ENCODE measurements around the gene UBXN11.

UBXN11 gene

DNA sequence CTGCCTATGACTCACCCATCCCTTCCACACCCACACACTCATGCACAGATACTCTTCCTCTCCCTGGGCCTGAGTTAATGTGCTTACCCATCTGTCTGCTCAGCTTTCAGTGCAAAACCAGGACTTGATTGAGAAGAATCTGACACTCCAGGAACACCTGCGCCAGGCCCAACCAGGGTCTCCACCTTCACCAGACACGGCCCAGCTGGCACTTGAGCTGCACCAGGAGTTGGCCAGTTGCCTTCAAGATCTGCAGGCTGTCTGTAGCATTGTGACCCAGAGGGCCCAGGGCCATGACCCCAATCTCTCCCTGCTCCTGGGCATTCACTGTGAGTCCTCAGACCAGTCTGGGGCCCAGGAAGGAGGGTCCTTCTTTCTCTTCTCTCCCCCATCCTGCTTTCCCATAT lies 30.0 kb downstream of the UBXN11 start:
- in situ Hi-C loops (cut with HindIII; ENCODE audit: low sequenced_read_pairs) = no loop called here

DNA sequence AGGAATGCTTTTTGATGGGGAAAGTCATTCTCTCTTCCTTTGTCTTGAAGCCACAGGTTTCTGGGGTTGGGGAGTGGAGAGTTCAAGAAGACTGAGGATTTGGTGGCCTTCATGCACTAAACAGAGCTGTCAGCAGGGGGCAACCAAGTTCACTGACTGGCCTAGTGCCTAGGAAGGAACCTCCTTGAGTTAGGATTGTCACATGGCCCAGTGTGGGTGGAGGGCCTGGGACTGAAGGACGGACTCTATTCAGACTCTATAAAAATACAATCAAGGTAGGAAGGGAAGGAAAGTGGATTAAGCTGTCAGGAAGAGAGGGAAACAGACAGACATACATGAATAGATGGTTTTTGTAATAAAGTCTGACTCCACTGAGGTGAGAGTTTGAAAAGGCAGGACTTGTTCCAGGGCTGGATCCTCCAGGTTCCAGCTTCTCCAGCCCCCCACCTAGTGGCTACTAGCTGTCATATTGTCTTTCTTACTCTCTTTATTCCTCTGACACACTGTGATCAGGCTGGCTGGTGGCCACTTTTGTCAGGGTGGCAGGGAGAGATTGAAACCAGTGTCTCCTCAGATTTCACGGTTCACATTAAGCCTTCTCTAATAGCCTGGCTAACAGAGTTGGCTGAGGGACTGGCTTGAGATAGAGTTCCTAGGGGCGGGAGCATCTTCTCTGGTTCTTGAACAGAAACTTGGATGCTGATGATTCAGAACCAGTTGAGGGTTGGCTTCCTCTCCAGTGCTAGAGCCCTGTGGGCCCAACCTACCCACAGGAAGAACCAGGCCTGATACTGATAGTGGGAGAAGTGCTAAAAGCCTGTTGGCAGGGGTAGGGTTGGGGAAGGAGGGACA lies 30.6 kb downstream of the UBXN11 start:
- in situ Hi-C loops (cut with HindIII; ENCODE audit: low sequenced_read_pairs) = no loop called here

- in situ Hi-C loops (cut with HindIII; ENCODE audit: low sequenced_read_pairs) = loop anchor here (5.0 kb wide), 2 partner anchors 63 to 87 kb away; no protein-coding TSS in a partner anchor
These were observed 31.5 kb downstream of the UBXN11 start for GRCh38 chr1:26274801-26275425.

GRCh38 chr1:26269198-26269550 lies 37.3 kb downstream of the UBXN11 start:
- in situ Hi-C loops (cut with HindIII; ENCODE audit: low sequenced_read_pairs) = no loop called here

GRCh38 chr1:26268290-26269197 lies 37.9 kb downstream of the UBXN11 start:
- in situ Hi-C loops (cut with HindIII; ENCODE audit: low sequenced_read_pairs) = no loop called here

DNA sequence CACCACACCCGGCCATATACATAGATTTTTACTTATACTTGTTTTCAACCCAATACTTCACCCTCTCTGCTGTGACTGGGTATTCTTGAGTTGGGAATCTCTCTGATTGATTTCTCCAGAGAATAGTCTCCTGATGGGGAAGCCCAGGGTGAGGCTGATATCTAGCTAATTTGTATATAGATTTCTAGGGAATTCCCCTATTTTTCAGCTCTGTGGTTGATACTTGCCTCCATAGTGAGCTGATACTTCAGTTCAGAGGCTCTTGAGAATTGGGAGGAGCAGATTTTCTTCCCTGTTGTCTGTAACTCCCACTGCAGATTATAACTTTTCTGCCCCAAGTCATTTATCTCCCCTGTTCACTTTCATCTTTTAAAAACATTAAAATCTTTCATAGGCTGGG lies 41.0 kb downstream of the UBXN11 start:
- in situ Hi-C loops (cut with HindIII; ENCODE audit: low sequenced_read_pairs) = no loop called here

DNA sequence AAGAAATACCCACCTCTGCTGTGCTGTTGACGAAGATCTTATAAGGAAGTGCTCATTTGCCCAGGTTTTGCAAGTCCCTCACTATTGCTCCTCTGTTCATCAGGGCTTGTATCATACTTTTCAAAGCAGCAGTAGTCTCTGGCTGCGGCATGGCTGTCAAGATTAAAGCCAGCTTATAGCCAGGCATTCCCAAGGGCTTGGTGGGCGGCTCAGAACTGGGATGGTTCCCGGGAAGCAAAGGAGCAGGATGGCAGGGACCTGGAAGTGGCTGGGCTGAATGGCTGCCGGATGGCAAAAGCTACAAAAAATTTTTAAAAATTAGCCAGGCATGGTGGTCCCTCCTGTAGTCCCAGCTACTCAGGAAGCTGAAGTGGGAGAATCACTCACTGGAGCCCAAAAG lies 43.2 kb downstream of the UBXN11 start:
- in situ Hi-C loops (cut with HindIII; ENCODE audit: low sequenced_read_pairs) = no loop called here

- in situ Hi-C loops (cut with HindIII; ENCODE audit: low sequenced_read_pairs) = no loop called here
These were observed 46.9 kb downstream of the UBXN11 start for GRCh38 chr1:26259578-26259977.

DNA sequence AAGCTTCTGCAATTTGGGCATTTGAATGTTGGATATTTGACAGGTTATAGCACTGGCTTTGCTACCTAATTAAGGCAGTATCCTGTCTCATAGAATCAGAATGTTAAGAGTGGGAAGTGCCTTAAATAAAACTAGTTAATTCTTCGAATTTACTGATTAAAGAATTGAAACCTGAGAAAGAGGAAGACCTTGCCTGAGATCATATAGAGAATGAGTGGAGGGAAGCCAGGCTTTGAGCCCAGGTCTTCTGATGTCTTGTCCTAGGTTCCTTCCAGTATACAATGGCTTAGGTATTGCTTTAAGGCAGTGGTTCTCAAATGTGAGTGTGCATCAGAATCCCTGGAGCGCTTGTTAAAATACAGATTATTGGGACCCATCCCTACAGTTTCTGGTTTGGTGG lies 47.4 kb downstream of the UBXN11 start:
- in situ Hi-C loops (cut with HindIII; ENCODE audit: low sequenced_read_pairs) = no loop called here

- in situ Hi-C loops (cut with HindIII; ENCODE audit: low sequenced_read_pairs) = no loop called here
These were observed 49.2 kb downstream of the UBXN11 start for GRCh38 chr1:26257222-26257621.

- in situ Hi-C loops (cut with HindIII; ENCODE audit: low sequenced_read_pairs) = no loop called here
These were observed 52.0 kb downstream of the UBXN11 start for GRCh38 chr1:26254404-26254803.

- in situ Hi-C loops (cut with HindIII; ENCODE audit: low sequenced_read_pairs) = no loop called here
These were observed 53.7 kb downstream of the UBXN11 start for GRCh38 chr1:26252718-26253117.

DNA sequence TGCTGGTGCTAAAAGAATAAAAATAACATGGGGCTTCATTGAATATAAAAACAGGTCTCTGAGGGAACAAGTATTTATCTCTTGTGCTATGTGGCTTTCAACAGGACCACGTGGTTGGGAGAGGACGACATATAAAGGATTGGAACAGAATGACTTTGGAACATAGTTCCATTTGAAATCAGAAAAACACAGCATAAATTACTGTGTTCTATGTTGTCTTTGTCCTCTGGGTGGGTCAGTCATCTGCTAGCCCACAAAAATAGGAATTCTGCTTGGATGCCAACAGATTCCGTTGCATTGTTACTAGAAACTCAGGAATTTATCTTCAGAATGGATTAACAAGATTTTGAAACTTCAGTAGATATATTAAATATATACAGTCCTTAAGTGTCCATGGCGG lies 66.5 kb downstream of the UBXN11 start:
- in situ Hi-C loops (cut with HindIII; ENCODE audit: low sequenced_read_pairs) = no loop called here

- in situ Hi-C loops (cut with HindIII; ENCODE audit: low sequenced_read_pairs) = no loop called here
These were observed 69.0 kb downstream of the UBXN11 start for GRCh38 chr1:26237230-26237966.

DNA sequence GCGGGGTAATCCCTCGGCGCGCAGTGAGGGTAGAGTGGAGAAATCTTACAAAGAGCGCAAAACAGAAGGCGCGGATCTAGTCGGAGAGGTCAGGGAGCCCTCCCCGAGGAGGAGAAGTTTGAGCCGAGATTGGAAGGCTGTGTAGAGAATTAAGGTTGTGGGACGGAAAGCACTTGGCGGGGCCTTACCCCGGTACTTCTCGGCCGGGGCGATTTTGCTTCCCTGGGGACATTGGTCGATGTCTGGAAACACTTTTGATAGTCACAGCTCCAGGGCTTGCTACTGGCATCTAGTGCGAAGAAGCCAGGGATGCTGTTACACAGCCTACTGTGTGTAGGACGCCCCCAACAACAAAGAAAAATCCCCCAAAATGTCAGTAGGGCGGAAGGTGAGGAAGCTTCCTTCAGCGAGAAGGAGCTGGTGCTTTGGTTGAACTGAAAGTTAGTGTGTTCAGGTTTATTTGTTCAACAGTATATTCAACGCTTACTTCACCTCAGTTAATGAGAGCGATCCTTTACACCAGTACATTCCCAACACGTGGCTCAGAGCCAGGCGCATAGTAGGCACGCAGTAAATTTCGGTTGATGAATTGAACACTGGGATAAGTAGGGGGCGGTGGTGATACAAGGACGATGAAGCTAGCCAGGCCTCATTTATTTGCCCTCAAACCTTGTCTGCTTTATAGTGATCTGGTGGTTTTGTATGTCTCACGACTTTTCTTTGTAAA lies 71.6 kb downstream of the UBXN11 start:
- in situ Hi-C loops (cut with HindIII; ENCODE audit: low sequenced_read_pairs) = no loop called here

- in situ Hi-C loops (cut with HindIII; ENCODE audit: low sequenced_read_pairs) = no loop called here
These were observed 72.4 kb downstream of the UBXN11 start, which contains the start of gene CEP85 for GRCh38 chr1:26233903-26234643. Gene CEP85, plus strand, starts transcription at chr1:26234200. Its CDS starts 5,584 bp downstream, at chr1:26239784.
